ENCODE results near the gene SCG3.

The SCG3 gene

DNA sequence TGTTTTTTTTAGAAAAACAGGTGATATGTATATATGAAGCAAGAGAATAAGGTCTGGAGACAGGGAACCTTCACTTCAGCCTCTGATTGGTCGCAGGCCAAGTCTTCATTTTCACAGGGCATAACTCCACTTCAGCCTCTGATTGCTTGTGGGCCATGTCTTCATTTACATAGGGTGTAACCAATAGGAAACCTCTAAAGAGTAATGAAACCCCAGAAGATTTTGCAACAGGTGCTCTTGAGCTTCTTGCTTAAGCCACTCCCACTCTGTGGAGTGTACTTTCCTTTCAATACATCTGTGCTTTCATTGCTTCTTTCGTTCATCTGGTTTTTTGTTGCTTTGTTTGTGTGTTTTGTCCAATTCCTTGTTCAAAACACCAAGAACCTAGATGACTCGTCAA, 22.6 kb upstream of the SCG3 start:
- Histone ChIP-seq H3K9me3 (ENCODE audit: insufficient read depth, low read length) (no peaks in the 10 kb centered on the region), H3K79me2 (ENCODE audit: low read length) (no peaks in the 10 kb centered on the region), H3K4me1 (ENCODE audit: low read length) (peaks cover 9% of the 10 kb centered on the region), H4K20me1 (ENCODE audit: insufficient read depth, low read length) (no peaks in the 10 kb centered on the region), H3K4me3 (ENCODE audit: low read length) (no peak overlapping the region), H3K27me3 (ENCODE audit: low read depth, low read length) (0 out of 2 replicates have a peak, but pooled peaks cover 6% of the 10 kb centered on the region), H3K36me3 (replicated peaks; ENCODE audit: low read depth, low read length) (no peaks in the 10 kb centered on the region), H3K27ac (ENCODE audit: low read length) (no peak overlapping the region), H2AFZ (ENCODE audit: low read depth, low read length) (0 out of 2 replicates have a peak overlapping the region, but pooled peaks have one; percentile 43), H3K4me2 (ENCODE audit: low read length) (peak overlapping the region; percentile 60), H3K9ac (ENCODE audit: low read length) (no peak overlapping the region)
- TF ChIP-seq EZH2phosphoT487 (IDR thresholded peaks at IDR 0.05; ENCODE audit: low read depth) (no peak), CTCF (IDR thresholded peaks at IDR 0.05; ENCODE audit: low read depth, low read length) (no peak)

DNA sequence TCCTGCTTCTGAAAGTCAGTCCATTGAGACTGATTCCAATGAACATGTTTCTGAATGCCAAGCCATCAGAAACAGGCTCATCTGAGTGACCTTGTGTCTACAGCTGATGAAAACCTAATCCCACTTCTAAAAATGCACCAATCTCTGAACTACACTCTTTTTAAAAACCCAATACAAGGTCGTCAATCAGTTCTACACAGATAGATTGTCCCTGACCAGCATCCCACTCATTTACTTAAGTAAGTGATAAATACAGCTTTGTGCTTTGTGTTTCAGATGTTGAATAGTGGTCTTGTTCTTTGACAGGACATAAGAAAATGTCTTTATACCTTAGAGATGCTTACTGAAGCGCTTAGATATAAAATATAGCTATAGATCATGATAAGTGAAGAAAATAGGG, 20.2 kb upstream of the SCG3 start:
- Histone ChIP-seq H2AFZ (ENCODE audit: low read depth, low read length) (no peak overlapping the region), H3K4me2 (ENCODE audit: low read length) (no peak overlapping the region), H3K4me1 (ENCODE audit: low read length) (peaks cover 9% of the 10 kb centered on the region), H3K27ac (ENCODE audit: low read length) (no peak overlapping the region), H3K9ac (ENCODE audit: low read length) (no peak overlapping the region), H3K79me2 (ENCODE audit: low read length) (no peaks in the 10 kb centered on the region), H3K36me3 (replicated peaks; ENCODE audit: low read depth, low read length) (no peaks in the 10 kb centered on the region), H3K4me3 (ENCODE audit: low read length) (no peak overlapping the region), H3K9me3 (ENCODE audit: insufficient read depth, low read length) (no peaks in the 10 kb centered on the region), H3K27me3 (ENCODE audit: low read depth, low read length) (0 out of 2 replicates have a peak, but pooled peaks cover 3% of the 10 kb centered on the region), H4K20me1 (ENCODE audit: insufficient read depth, low read length) (no peaks in the 10 kb centered on the region)
- no peak for TF ChIP-seq EZH2phosphoT487 (IDR thresholded peaks at IDR 0.05; ENCODE audit: low read depth)
- TF ChIP-seq CTCF (IDR thresholded peaks at IDR 0.05; ENCODE audit: low read depth, low read length): no peak

DNA sequence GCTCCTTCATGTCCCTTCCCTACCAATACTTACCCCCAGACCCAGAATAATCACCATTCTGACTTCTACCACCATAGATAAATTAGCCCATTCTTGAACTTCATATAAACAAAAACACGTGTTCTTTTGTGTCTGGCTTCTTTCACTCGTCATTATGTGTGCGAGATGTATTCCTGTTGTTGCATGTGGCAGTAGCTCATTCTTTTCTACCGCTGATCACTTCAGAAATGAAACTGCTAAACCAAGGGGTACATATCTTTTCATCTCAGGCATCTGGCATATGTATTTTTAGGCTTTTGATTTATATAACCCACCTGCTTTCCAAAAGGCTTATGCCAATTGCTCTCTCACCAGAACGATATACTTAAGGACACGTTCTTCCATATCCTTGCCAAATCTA, 13.8 kb upstream of the SCG3 start:
- no peaks in the 10 kb centered on the region for H3K36me3 ChIP-seq (replicated peaks; ENCODE audit: low read depth, low read length)
- no peak overlapping the region for H3K27ac ChIP-seq (ENCODE audit: low read length)
- H3K79me2 ChIP-seq (ENCODE audit: low read length): no peaks in the 10 kb centered on the region
- H3K4me1 ChIP-seq (ENCODE audit: low read length): peaks cover 7% of the 10 kb centered on the region
- H3K9ac ChIP-seq (ENCODE audit: low read length): no peak overlapping the region
- TF ChIP-seq CTCF (IDR thresholded peaks at IDR 0.05; ENCODE audit: low read depth, low read length) (no peak), EZH2phosphoT487 (IDR thresholded peaks at IDR 0.05; ENCODE audit: low read depth) (no peak)
- H3K27me3 ChIP-seq (ENCODE audit: low read depth, low read length): 0 out of 2 replicates have a peak, but pooled peaks cover 3% of the 10 kb centered on the region
- no peaks in the 10 kb centered on the region for H4K20me1 ChIP-seq (ENCODE audit: insufficient read depth, low read length)
- H2AFZ ChIP-seq (ENCODE audit: low read depth, low read length): no peak overlapping the region
- H3K4me2 ChIP-seq (ENCODE audit: low read length): no peak overlapping the region
- H3K9me3 ChIP-seq (ENCODE audit: insufficient read depth, low read length): no peaks in the 10 kb centered on the region
- H3K4me3 ChIP-seq (ENCODE audit: low read length): no peak overlapping the region

- H3K9ac ChIP-seq (ENCODE audit: low read length): no peak overlapping the region
- no peaks in the 10 kb centered on the region for H4K20me1 ChIP-seq (ENCODE audit: insufficient read depth, low read length)
- H3K4me3 ChIP-seq (ENCODE audit: low read length): no peak overlapping the region
- no peaks in the 10 kb centered on the region for H3K36me3 ChIP-seq (replicated peaks; ENCODE audit: low read depth, low read length)
- H3K27me3 ChIP-seq (ENCODE audit: low read depth, low read length): no peaks in the 10 kb centered on the region
- H2AFZ ChIP-seq (ENCODE audit: low read depth, low read length): no peak overlapping the region
- H3K4me2 ChIP-seq (ENCODE audit: low read length): no peak overlapping the region
- TF ChIP-seq EZH2phosphoT487 (IDR thresholded peaks at IDR 0.05; ENCODE audit: low read depth): no peak
- no peak for TF ChIP-seq CTCF (IDR thresholded peaks at IDR 0.05; ENCODE audit: low read depth, low read length)
- peaks cover 7% of the 10 kb centered on the region for H3K4me1 ChIP-seq (ENCODE audit: low read length)
- no peak overlapping the region for H3K27ac ChIP-seq (ENCODE audit: low read length)
- no peaks in the 10 kb centered on the region for H3K9me3 ChIP-seq (ENCODE audit: insufficient read depth, low read length)
- H3K79me2 ChIP-seq (ENCODE audit: low read length): no peaks in the 10 kb centered on the region
Measured at GRCh38 chr15:51668446-51668845, 12.9 kb upstream of the SCG3 start.

Measured in OCI-LY3 (cell line).